ENCODE data around the gene ANKRD37. TPM values are rescaled to one million over a fixed set of nuclear protein-coding genes. Genes with fewer than 3 reads are reported as not detected.

Gene ANKRD37
- total and polyA plus RNA-seq, 2 of the 8 experiments (the other 6 are each of a cell fraction or from before 2014, with no cell fraction given), result 2.8 to 3.4 TPM

DNA sequence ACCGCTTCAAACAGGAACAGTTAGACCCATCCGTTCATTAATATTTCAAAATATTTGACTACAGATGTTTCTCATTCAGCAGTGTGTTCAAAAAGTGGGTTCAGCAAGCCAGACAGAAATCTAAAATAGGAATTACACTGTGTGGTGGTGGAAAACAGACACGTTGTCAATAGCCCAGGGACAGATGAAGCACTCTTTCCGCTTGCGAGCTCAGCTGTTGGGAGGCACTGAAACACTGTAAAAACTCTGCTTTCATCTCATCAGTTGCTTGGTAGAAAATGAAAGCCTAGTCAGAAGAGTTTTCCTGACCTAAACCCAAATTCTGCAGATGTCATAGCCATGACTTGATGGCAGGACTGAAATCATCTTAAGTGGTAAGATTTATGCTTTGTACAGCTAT lies 39.4 kb upstream of the ANKRD37 start (continued):
- TF ChIP-seq, protein P1, sequence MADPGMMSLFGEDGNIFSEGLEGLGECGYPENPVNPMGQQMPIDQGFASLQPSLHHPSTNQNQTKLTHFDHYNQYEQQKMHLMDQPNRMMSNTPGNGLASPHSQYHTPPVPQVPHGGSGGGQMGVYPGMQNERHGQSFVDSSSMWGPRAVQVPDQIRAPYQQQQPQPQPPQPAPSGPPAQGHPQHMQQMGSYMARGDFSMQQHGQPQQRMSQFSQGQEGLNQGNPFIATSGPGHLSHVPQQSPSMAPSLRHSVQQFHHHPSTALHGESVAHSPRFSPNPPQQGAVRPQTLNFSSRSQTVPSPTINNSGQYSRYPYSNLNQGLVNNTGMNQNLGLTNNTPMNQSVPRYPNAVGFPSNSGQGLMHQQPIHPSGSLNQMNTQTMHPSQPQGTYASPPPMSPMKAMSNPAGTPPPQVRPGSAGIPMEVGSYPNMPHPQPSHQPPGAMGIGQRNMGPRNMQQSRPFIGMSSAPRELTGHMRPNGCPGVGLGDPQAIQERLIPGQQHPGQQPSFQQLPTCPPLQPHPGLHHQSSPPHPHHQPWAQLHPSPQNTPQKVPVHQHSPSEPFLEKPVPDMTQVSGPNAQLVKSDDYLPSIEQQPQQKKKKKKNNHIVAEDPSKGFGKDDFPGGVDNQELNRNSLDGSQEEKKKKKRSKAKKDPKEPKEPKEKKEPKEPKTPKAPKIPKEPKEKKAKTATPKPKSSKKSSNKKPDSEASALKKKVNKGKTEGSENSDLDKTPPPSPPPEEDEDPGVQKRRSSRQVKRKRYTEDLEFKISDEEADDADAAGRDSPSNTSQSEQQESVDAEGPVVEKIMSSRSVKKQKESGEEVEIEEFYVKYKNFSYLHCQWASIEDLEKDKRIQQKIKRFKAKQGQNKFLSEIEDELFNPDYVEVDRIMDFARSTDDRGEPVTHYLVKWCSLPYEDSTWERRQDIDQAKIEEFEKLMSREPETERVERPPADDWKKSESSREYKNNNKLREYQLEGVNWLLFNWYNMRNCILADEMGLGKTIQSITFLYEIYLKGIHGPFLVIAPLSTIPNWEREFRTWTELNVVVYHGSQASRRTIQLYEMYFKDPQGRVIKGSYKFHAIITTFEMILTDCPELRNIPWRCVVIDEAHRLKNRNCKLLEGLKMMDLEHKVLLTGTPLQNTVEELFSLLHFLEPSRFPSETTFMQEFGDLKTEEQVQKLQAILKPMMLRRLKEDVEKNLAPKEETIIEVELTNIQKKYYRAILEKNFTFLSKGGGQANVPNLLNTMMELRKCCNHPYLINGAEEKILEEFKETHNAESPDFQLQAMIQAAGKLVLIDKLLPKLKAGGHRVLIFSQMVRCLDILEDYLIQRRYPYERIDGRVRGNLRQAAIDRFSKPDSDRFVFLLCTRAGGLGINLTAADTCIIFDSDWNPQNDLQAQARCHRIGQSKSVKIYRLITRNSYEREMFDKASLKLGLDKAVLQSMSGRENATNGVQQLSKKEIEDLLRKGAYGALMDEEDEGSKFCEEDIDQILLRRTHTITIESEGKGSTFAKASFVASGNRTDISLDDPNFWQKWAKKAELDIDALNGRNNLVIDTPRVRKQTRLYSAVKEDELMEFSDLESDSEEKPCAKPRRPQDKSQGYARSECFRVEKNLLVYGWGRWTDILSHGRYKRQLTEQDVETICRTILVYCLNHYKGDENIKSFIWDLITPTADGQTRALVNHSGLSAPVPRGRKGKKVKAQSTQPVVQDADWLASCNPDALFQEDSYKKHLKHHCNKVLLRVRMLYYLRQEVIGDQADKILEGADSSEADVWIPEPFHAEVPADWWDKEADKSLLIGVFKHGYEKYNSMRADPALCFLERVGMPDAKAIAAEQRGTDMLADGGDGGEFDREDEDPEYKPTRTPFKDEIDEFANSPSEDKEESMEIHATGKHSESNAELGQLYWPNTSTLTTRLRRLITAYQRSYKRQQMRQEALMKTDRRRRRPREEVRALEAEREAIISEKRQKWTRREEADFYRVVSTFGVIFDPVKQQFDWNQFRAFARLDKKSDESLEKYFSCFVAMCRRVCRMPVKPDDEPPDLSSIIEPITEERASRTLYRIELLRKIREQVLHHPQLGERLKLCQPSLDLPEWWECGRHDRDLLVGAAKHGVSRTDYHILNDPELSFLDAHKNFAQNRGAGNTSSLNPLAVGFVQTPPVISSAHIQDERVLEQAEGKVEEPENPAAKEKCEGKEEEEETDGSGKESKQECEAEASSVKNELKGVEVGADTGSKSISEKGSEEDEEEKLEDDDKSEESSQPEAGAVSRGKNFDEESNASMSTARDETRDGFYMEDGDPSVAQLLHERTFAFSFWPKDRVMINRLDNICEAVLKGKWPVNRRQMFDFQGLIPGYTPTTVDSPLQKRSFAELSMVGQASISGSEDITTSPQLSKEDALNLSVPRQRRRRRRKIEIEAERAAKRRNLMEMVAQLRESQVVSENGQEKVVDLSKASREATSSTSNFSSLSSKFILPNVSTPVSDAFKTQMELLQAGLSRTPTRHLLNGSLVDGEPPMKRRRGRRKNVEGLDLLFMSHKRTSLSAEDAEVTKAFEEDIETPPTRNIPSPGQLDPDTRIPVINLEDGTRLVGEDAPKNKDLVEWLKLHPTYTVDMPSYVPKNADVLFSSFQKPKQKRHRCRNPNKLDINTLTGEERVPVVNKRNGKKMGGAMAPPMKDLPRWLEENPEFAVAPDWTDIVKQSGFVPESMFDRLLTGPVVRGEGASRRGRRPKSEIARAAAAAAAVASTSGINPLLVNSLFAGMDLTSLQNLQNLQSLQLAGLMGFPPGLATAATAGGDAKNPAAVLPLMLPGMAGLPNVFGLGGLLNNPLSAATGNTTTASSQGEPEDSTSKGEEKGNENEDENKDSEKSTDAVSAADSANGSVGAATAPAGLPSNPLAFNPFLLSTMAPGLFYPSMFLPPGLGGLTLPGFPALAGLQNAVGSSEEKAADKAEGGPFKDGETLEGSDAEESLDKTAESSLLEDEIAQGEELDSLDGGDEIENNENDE (IDR thresholded peaks at IDR 0.05; ENCODE audit: insufficient replicate concordance, low read length), result no peak

Measured in H1 (cell line).